Fibroblast of skin of right quadriceps (primary cell): ENCODE measurements around the gene BACH2.
"Not testable (repeated sequence)": the region's sequence is repeated elsewhere in the genome, so short reads cannot be mapped to it uniquely, and the experiment has no call there.

Experiments used
- DNase-seq: peaks from one replicate; pipeline ENCODE4 v3.0.0-alpha.2; 2013

Gene BACH2

DNA sequence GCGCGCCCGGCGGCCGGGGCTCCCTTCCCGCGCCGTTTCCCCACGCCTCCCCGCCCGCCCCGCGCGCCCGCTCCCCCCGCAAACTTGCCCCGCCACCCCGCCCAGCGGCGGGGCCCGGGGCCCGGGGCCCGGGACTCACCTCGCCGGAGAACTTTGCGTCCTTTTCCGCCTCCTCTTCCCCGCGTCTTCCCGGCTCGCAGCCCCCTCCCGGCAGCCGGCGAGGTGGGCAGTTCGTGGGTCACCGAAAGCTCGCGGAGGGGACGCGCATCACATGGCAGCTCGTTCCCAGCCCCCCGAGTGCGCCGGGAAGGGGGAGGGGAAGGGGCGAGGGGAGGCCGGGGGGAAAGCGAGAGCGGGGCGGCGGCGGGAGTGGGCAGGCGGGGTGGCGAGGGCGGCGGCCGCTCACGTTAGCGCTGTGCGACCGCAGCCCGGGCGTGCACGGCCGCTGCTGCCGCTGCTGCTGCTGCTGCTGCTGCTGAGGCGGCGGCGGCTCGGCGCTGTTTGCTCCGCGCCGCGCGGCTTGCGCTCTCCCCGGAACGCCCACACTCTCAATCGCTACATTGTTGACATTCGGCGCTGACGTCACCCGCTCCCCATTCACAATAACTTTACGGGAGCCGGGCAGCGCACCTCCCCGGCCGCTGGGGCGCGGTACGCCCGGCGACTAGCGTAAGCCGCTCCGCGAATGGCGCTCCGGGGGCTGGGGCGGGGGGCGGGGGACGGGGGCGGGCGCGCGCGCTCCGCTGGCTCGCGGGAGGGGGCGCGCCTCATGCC is at the start of gene BACH2:
Gene BACH2 (minus strand): TSS at position 503 of the 774 bp plus-strand sequence. CDS start 287,999 bp downstream, outside the sequence.
- peak; percentile 90 for DNase-seq

DNA sequence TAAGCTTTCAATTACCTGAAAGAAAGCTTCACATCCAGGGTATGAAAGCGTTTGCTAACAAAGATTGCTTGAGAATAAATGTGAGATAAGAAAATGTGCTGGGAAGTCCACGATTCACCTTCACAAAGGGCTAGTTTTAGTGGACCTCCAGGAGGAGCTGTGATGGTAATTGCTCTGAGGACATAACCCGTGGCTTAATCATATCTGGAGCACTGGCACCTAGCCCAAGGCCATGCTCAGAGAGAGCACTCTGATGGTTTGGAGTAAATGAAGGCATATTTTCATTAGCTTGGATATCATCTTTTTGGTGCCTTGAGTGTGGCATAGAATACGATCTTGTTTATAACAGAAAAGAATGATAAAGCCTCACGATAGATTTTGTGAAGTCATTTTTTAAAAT is 46.9 kb upstream of the BACH2 start:
- peak; percentile 57 for DNase-seq

DNA sequence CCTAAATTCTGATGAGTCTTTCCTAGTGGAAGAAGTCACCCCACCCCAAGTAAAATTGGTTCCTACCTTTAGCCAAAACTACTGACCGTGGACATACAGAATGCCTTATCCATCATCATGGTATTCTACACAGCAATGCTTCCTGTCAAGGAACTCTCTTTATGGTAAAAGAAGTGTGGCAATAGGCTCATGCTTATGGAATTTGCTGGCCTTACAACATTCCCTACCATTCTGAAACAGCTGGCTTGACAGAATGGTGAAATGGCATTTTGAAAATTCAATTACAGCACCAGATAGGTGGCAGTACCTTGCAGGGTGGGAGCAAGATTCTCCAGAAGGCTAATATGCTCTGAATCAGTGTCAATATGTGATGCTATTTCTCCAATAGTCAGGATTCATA is 41.8 kb upstream of the BACH2 start:
- peak; percentile 48 for DNase-seq

DNA sequence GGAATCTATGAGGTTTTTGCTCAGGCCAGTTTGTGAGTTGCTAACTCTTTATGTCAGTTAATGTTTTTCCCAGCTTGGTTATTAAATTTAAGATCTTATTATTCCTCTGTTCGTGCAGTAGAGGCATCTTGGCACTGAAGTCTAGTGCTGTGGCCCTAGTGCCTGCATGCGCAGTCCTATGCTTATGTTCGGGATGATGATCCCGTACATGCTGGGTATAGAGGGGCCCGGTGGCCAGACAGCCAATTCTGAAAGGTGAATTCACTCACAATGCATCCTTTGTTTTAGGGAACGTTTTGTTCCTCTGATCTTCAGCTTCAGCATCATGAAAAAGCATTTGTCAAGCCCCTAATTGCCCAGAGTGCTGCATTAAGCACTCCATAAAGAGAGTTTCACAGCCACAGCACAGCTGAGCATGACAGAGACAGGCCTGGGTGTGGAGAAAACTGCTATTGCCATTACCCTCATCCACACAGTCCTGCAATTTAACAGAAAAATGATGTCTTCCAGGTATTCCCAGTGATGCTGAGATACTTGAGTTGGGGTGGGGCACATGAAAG is 39.8 kb upstream of the BACH2 start:
- DNase-seq, result no peak

DNA sequence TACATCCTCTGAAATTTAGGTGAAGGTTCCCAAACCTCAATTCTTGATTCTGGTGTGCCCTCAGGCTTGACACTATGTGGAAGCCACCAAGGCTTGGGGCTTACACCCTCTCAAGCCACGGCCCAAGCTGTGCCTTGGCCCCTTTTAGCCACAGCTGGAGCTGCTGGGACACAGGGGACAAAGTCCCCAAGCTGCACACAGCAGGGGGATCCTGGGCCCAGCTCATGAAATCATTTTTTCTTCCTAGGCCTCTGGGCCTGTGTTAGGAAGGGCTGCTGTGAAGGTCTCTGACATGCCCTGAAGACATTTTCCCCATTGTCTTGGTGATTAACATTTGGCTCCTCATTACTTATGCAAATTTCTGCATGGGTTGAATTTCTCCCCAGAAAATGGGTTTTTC is 37.3 kb upstream of the BACH2 start:
- no peak for DNase-seq

DNA sequence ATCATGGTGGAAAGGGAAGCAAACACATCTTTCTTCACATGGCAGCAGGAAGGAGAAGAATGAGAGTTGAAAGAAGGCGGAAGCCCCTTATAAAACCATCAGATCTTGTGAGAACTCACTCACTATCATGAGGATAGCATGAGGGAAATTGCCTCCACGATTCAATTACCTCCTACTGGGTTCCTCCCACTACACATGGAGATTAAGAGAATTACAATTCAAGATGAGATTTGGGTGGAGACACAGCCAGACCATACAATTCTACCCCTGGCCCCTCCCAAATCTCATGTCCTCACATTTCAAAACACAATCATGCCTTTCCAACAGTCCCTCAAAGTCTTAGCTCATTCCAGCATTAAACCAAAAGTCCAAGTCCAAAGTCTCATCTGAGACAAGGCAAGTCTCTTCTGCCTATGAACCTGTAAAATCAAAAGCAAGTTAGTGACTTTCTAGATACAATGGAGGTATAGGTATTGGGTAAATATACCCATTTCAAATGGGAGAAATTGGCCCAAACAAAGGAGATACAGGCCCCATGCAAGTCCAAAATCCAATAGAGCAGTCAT is 36.4 kb upstream of the BACH2 start:
- not testable (repeated sequence) for DNase-seq

DNA sequence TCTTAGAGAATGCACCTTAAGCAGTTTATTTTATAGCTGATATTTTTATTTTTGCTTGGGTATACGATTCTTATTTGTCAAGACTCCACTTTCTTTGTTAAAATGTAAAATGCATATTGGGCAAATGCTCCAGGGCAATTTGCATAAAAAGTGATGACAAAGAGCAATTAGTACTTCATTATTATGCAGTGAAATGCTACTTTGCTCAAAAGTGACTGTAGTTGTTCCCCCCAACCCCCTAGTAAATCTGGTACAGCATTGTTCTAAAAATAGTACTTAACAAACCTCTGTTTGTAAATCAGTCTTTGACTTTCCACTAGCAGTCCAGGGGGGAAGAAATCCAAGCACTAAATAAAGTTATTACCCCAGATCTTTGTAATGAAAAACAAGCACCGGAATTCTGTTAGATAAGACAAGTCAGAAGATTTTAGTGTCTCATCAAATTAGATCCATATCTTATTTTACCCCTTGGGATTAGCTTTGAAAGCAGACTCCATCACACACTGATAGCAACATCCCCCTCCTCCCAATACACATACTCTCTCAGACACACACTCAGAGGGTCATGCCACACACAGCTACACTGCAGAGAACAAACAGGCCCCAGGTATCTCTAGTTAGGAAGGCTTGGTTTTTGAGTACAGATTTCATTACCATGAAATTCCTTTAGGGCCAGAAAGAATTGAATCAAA is 32.9 kb upstream of the BACH2 start:
- DNase-seq, result no peak

DNA sequence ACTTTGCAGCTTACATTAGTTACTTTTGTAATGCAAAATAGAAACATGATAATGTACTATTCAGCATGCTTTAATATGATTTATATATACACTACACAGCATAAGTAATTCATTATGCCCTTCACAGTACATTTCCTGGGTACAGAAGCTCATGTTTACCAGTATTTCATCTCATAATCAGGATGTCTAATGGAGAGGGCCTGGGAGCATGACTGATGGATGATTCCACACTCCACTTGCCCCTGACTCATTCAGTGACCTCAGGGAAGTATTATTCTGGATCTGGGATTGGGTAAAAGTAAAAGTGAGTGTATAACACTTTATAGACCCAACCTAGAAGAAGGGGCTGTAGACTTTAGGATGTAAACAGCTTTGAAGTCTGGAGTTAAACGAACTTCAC is 31.4 kb upstream of the BACH2 start:
- DNase-seq, result peak; percentile 61

DNA sequence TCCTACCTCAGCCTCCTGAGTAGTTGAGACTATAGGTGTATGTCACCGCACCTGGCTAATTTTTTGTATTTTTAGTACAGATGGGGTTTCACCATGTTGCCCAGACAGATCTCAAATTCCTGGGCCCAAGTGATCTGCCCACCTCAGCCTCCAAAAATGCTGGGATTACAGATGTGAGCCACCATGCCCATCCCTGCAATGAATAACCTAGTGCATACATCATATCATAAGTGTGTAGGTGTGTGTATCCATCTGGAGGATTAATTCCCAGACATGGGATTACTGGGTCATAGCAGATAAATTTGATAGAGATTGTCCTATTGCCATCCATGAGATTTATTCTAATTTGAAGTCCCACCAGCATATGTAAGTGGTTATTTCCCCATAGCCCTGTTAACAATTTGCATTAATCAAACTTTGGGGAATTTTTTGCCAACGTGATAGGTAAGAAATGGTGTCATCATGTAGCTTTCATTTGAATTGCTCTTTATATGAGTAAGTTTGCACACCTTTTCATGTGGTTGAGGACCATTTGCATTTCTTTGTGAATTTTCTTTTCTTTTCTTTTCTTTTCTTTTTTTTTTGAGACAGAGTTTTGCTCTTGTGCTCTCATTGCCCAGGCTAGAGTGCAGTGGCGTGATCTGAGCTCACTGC is 29.9 kb upstream of the BACH2 start:
- DNase-seq, result no peak

DNA sequence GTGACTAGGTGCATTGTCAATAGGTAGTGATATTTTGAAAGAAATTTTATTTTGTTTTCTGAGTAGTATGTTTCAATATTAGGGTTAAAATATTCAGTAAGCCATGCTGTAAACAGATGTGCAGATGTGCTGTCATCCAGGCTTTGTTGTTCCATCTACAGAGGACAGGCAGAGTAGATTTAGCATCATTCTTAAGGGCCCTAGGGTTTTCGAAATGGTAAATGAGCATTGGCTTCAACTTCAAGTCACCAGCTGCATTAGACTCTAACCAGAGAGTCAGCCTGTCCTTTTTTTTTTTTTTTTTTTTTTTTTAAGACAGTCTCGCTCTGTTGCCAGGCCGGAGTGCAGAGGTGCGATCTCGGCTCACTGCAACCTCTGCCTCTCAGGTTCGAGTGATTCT is 27.1 kb upstream of the BACH2 start:
- no peak for DNase-seq

DNA sequence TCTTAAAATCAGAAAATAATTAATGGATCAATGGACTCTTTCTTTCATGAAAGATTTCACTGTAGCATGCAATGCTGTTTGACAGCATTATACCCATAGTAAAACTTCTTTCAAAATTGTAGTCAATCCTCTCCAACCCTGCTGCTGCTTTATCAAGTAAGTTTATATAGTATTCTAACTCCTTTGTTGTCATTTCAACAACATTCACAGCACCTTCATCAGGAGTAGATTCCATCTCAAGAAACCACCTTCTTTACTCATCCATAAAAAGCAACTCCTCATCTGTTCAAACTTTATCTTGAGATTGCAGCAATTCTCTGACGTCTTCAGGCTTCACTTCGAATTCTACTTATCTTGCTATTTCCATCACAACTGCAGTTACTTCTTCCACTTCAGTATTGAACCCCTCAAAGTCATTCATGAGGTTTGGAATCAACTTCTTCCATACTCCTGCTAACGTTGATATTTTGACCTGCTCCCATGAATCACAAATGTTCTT is 26.4 kb upstream of the BACH2 start:
- no peak for DNase-seq

DNA sequence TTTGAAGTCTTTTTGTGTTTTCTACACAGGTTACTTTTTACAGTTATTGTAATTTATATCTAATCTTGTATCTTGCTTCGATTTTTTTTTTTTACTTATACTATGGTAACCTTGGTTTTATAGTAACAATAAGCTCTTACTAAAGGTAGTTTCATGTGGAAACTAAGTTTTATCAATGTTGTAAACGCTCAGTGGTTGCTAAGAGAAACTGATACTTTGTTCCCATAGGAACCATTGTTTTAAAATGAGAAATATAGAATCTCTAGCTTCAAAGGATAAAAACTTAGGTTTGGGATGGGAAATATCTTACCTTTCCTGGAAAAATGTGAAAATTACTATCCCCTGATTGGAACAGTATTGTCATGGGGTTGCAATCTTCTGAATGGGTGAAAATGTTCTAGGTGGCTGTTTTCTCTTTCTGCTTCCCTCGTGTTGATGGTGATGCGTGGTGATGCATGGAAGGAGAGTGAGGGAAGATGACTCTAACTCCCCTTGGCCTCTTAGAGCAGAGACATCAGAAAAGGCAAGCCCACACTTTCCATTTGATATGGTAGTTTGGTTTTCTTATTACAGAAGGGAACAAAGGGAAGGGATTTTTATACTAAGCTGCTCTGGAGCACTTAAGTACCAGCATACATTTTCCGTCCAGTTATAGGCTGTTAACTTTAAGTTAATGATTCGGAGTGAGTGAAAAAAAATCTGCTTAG is 23.5 kb upstream of the BACH2 start:
- no peak for DNase-seq

DNA sequence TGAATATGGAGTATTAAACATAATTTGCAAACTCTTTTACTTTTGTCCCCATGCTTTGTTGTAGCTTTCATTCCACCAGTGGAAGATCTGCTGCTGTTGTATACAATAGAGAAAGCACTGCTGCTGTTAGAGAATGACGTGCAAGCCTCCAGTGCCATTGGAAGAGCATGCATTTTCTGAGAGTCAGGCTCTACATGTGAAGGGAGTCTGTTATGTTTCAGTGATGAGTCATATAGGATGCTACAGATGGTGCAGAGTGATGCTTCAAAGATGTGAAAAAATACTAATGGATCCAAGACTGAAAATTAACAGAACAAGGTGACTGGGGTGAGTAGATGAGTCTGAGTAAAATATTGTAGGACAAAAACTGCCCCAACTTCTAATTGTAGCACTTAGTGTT is 22.4 kb upstream of the BACH2 start:
- peak; percentile 68 for DNase-seq

DNA sequence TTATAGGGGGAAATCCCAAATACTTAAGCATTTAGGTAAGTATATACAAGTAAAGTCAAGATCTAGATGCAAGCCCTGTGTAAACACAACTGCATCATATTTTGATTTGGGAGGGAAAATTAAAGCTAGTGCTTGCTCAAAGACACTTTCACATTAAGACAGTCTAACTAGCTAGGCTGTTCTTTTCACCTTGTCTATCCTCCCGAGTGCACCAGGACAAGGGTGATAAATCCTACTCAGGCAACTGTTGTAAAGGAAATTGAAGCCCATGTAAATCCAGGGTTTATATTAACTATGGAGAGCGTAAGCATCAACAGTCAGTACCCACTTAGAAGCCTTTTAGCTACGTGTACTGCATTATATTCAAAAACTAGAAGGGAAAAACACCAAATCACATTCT is 19.3 kb upstream of the BACH2 start:
- DNase-seq, result no peak

DNA sequence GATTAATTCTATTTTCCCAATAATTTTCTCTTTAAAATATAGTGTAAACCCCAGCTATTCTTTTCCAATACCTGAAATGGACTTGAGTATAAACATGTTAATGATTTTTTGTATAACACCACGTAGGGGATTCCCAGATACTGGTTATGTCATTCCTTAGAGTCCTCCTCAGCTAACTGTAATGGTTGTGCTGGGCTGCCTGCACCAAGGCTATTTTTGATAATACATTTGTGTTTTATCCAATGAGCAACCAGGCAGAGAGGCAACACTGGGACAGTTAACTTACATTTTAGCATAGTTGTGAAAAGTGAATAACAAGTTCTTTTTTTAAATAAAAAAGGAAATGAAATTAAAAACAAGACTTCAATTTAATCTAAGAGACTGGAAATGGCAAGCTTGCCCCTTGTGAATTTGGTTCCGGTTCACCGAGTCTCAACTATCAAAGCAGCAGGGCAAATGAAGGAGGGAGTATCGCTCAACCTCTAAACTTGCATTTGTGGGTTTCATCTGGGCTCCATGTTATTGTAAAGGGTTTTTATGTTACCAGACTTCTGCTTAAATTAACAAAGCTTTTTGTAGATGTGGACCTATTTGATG is 18.8 kb upstream of the BACH2 start:
- DNase-seq, result no peak

DNA sequence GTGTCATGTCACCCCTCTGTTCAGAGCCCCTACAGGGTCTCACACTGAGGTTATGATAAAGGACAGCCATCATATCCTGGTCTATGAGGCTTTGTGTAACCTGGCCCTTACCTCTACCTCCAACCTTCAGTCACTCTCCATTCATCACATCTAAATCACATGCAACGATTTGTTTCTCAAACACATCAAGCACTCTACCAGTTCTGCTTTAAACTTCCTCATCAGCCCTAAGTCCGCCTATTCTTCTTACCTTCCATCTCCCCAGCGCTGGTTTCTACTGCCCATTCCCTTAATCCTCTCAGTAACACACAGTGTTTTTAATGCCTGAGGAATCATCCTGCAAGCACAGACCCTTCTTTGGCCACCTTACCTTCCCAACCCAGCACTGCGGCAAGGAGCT is 17.9 kb upstream of the BACH2 start:
- DNase-seq, result no peak

DNA sequence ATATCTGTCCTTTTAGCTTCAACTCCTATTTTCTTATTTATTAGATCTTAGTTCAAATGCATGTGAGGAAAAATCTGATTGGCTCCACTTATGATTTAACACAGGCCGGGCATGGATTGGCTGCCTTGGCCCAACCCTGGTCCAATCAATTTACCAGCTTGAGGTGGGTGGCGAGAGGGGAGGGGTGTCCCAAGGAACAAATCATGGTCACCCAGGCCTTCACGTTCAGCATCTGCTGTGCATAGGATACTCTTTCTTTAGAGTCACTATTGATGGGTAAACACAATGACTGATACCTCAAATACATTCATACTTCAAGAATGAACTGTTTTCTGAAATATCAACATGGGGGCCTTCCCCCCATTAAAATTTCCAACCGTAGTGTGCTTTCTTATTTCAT is 14.9 kb upstream of the BACH2 start:
- no peak for DNase-seq

DNA sequence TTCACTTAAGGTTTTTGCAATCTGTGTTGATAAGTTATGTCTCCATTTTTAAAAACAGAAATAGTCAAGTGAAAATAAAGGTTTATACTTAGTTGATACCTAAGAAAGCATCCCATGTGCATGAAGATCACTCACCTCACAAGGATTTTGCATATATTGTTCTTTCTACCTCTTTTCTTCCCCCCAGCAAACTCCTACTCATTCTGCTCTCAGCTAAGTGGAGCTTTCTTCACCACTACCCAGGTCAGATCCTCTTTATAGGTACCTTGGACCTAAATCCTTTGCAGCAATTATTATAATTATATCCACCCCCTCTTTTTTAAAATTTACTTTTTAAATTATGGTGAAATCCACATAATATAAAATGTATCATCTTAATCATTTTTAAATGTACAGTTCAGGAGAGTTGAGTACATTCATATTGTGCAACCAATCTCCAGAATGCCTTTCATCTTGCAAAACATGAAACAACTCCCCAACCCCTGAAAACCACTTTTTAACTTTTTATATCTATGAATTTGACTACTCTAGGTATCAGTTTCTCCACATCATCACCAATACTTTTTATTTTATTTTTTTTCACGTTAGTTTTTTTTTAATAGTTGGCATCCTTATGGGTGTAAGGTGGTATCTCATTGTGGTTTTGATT is 9.3 kb upstream of the BACH2 start:
- DNase-seq, result no peak

DNA sequence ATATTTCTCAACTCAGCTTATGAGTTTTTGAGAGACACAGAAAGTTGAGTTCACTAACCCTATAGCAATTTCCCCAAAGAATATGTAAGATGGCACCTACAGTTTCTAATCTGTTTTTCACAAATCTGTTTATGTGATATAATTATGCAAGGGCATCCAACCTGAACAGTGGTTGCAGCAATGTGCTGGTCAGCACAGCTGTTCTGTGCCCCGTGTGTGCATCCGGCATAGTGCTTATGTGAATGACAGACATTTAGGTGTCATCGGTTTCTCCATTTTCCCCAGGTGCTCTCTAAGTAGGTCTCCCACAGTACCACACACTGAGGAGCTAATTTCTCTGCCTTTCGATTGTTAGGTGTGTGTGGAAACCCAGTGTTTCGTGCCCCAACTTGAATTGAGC is 7.7 kb upstream of the BACH2 start:
- no peak for DNase-seq

DNA sequence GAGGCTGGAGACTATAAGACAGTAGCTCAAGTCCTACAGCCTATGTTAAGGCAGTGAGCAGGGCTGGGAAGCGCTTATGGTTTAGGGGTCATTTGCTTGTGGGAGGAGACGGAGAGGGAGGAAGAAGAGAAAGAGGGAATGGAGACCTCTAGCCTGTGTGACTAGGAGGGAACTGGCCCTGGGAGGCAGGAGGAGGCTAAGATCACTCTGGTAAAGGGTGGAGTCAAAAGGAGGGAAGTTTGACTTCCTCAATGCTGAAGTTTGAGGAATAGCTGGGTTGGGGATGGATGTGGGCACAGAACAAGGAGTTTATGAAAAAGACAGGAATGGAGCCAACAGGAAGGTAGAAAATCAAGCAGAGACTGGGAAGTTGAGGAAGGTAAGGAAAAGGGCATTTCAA is 6.4 kb upstream of the BACH2 start:
- no peak for DNase-seq

DNA sequence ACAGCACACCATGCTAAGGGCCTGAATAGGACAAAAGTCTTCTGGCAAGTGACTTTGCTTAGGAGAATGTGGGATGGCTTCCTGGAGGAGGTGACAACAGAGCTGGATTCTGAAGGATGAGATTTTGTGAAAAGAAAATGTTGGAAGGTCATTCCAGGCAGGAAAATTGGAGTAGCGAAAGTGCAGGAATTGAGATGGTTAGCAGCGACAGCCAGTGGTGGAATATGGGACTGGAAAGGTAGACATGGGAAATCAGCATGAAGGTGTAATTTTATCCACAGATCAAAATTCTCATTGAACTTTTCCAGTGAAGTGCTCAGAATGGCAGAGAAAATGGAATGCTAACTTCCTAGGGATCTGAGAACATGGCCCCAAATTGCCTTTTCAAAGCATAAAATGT is 5.7 kb upstream of the BACH2 start:
- DNase-seq, result no peak

DNA sequence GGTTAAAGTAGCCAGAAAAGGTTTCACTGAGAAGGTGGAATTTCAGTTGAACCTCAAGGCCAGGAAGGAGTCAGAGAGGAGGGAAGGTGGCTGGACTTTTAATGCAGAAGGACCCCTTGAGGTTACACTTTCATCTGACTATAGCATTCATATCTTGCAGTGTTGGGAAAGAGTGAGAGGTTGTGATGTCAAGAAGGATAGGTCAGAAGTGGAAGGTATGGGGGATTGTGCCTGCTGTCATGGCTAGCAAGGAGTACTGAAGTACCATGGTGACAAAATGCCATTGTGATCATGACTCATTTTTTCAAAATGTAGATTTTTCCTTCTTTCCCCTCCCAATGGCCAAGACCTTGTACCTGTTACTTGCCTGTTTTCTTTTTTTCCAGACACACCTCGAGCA is 5.2 kb upstream of the BACH2 start:
- DNase-seq, result no peak
